HG03280 (cell line): ENCODE measurements around the gene FIS1.
"Not testable (repeated sequence)": the region's sequence is repeated elsewhere in the genome, so short reads cannot be mapped to it uniquely, and the experiment has no call there.

ENCODE experiments used
- ATAC-seq: cut with Tn5 transposase; IDR thresholded peaks from one replicate; pipeline ENCODE4 v1.9.1; 2021; ENCODE audit warnings: mild to moderate bottlenecking, moderate library complexity; ENCODE audit not compliant: unreplicated experiment

FIS1 gene

DNA sequence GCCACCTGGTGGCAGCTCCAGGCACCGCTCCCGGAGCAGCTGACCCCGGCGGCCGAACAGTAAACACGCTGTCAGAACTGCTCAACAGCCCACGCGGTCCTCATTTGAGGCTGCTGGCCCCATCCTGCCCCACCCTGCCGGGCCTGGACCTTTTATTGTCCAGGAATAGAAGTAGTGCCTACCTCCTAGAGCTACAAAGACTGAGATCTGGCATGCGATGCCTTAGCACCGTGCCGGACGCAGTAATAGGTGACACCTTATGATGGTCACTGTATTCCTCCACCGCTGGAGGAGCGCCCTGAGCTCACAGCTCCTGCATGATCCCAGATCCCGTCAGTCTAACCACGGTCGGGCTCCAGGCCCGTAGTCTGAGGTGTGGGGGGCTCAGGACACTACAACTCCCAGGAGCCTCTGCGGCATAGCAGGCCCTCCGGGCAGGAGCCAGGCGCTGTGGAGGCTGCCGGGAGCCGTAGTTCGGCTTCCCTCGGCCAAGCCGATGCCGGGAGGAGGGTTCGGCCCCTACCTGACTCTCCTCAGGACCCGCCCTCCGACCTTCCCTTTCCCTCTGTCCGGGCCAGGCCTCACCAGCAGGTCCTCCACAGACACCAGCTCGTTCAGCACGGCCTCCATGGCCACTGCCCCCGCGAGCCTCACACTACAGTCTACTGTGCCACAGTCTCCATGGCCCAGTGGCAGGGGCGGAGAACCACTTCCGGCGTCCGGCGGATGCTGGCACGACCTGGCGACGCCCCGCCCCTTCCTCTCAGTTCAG is at the start of gene FIS1:
TSS of gene FIS1 (minus strand) at position 707 of the 772 bp plus-strand sequence. CDS start at position 630, 77 bp downstream.
- ATAC-seq, result peak; percentile 88

DNA sequence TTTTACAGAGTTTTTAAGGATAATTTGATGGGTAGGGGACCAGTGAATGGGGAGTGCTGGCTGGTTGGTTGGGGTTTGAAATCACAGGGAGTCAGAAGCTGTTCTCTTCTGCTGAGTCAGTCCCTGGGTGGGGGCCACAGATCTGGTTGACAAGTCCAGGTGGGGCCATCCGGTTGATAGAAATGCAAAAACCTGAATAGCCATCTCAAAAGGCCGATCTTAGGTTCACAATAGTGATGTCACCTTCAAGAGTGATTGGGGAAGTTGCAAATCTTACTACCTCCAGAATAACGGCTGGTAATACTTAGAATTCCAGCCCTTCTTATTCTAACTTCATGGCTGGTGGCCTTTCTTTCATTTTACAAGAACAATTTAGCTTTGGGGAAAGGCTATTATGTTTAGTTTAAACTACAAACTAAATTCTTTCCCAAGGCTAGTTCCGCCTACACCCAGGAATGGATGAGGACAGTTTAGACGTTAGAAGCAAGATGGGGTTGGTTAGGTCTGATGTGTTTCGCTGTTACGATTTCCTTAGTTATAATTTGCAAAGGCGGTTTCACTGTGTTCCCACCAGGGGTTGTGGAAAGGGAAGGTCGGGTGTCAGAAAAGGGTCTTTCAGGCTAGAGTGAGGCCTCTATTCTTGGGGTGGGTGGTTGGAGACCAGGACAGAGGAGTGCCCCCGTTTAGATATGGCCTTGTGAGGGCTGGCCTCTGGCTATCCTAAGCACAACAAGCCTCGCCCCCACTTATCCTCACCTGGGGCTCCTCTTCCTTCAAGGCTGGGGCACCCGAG is 49.4 kb upstream of the FIS1 start:
- no peak for ATAC-seq

DNA sequence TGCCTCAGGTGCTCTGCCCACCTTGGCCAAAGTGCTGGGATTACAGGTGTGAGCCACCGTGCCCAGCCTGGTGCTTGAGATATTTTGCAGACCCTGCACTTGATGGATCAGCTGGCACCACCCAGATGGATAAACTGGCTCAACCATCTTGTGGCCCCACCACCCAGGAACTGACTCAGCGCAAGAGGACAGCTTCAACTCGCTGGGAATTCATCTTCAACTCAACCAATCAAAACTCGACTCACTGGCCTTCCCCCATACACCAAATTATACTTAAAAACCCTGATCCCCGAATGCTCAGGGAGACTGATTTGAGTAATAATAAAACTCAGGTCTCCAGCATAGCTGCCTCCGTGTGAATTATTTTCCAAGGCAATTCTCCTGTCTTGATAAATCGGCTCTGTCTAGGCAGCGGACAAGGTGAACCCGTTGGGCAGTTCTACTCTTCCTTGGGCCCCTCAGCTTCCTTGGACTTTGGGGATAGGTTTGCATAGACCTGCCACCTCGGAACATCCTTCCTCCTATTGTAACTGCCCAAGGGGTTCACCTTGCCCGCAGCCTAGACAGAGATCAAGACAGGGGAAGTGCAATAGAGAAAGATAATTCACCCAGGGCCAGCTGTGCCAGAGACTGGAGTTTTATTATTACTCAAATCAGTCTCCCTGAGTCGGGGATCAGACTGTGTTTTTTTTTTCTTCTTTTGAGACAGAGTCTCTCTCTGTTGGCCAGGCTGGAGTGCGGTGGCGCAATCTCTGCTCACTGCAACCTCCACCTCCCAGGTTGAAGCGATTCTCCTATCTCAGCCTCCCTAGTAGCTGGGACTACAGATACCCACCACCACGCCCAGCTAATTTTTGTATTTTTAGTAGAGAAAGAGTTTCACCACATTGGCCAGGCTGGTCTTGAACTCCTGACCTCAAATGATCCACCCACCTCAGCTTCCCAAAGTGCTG is 48.5 kb upstream of the FIS1 start:
- not testable (repeated sequence) for ATAC-seq

DNA sequence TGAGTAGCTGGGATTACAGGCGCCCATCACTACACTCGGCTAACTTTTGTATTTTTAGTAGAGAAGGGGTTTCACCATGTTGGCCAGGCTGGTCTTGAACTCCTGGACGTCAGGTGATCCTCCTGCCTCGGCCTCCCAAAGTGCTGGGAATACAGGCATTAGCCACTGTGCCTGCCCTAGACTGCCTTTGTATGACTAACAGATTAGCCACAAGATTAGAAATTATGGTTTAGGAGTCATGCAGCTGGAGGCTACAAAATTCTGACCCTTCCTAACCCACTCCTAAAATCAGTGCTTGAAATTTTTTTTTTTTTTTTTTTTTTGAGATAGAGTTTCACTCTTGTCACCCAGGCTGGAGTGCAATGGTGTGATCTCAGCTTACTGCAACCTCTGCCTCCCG is 47.7 kb upstream of the FIS1 start:
- ATAC-seq, result not testable (repeated sequence)

DNA sequence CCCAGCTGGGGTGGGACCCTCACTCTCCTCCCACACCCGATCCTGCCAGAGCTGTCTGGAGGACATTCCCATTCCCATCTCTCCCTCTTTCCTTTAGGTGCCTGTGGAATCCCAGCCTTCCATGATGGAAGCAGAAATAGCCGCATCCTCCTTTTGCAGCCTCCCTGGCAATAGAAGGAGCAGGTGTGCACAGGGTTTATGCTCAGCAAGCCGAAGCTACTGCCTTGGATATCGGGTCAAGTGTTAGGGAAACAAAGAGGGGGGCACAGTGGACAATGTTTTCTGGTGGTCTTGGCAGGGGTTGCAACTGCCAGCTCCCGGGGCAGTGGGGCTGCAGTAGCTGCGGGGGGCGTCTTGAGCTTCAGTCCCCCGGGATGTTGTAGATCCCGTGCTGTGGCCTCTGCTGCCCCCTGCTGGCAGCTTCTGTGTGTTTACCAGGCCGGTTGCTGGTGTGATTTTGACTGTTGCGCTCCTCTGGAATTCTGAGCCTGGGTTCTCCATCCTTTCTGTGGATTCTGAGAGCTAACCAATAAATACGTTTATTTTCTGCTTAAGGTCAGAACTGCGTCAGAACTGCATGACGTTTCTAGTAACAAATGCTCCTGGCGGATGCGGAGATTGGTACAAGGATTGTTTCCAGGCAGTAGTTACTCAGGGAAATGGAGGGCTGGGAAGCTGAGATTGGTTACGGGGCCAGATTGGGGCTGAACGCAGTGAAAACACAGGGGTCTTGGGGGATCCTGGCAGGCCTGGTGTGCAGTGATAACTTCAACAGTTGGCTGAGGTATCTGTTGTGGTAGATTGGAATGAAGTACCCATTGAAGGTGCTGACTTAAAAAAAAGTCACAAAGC is 45.5 kb upstream of the FIS1 start:
- ATAC-seq, result peak; percentile 48

DNA sequence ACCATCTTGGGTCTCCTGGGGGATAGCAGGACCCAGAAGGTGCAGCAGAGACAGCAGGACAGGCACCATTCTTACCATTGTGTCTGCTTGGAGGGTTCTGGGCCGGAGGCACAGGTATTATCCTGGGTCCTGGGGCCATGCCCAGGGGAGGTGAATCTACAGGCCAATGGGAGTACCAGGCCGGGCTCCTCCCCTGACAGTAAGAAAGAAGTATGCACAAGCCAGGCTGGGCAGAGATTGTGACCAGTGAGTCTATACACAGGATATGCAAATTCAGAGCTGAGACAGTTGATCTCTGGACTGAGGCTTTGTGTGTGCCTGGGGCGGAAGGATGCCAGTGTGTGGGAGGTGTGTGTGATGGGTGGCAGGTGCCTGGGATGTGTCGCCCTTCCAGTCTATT is 44.8 kb upstream of the FIS1 start:
- peak; percentile 63 for ATAC-seq

DNA sequence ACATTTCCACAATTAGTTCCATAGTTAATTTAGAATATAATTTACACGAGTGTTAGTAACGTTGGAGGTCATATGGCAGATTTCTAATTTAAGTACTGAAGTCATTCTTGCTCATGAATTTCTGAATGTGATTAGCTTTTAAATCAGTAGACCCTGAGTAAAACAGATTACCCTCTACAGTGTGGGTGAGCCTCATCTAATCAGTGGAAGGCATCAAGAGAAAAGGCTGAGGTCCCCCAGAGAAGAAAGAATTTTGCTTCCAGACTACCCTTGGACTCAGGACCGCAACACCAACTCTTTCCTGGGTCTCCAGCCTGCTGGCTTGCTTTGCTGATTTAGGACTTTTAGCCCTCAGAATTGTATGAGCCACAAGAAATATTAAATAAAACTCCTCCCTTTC is 43.6 kb upstream of the FIS1 start:
- no peak for ATAC-seq

DNA sequence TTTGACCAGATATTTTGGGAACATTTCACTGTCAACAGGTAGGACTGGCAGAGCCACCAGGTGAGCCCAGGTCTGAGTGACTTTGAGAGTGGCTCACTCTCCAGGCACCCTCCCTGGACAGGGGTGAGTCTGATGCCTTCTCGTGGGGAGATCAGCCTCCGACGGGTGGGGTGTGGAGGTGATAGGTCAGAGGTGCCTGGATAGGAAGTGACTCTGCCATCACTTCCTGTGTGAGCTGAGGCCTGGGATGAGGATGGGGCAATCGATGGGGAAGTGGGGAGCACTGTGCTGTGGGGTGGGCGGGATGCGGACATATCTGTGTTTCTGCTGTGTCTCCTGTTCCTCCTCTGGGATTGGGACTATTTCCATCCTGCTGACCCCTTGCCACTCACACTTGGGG is 42.2 kb upstream of the FIS1 start:
- no peak for ATAC-seq

DNA sequence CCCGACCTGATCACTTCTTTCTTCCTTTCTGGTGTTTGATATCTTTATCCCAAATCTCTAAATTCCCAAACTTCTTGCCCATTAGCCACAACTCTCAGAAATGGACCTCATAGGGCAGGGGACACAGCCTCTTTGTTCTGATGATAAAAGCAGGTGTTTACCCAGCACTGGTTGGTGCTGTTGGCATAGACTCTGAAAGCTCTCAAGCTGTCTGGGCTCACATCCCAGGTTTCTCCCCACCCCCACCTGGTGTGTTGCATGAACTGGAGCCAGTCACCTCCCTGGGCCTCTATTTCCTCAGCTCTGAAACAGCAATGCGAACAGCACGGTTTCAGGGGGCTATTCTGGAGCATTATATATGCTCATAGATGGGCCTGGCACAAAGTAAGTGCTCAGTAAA is 41.0 kb upstream of the FIS1 start:
- ATAC-seq, result not testable (repeated sequence)

DNA sequence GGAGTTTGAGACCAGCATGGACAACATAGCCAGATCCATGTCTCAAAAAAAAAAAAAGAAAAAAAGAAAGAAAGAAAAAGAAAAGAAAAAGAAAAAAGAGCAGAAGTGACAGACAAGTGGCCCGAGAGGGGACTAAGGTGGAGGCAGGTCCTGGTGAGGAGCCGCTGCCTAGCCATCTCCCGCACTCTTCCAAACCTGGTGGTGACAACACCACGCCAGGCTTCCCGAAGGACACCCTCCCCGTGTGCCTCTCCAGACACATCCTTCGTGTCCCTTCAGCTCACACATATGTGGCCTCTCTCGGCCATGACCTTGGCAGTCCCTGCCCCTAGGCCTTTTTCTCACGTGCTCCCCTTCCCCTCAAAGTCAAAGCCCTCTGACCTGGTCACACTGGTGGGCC is 40.3 kb upstream of the FIS1 start:
- ATAC-seq, result no peak

DNA sequence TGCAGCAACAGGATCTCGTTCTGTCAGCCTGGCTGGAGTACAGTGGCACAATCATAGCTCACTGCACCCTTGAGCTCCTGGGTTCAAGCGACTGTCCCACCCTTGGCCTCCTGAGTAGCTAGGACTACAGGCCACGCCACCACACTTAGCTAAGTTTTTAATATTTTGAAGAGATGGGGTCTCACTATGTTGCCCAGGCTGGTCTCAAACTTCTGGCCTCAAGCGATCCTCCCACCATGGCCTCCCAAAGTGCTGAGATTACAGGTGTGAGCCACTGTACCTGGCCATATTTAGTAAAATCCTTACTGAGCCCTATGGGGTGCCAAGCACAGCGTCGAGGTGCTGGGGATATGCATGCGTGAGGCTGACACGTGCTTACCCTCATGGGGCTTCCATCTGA is 36.0 kb upstream of the FIS1 start:
- ATAC-seq, result not testable (repeated sequence)

DNA sequence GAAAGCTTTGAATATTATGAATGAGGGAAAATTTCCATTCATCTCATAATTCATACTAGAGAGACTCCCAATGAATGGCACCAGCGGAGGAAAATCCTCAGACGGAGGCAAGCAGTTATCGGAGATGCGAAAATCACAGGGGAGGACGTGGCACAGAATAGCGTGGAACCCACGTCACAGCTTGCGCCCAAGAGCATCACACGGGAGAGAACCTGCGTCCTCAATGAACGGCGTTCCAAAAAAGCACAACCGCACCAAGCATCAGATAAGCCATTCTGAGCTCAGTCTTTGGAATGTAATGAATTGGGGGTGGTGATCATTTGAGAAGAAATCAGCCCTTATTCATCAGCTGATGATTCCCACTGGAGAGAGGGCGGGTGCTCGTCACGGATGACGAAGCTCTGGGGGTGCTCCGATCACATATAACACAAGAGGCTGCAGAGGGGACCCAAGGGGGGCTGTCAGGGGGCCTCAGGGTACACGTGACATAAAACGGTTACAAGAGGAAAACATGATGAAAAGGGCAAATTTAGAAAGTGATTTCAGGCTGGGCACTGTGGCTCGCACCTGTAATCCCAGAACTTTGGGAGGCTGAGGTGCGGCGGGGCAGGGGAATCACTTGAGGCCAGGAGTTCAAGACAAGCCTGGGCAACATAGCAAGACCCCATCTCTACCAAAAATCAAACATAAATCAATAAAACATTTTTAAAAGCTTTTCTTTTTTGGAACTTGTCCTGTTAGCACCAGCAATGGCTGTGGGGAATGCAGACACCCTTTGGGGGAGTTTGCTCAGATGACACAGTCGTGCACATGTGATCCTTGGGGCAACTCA is 33.8 kb upstream of the FIS1 start:
- no peak for ATAC-seq

DNA sequence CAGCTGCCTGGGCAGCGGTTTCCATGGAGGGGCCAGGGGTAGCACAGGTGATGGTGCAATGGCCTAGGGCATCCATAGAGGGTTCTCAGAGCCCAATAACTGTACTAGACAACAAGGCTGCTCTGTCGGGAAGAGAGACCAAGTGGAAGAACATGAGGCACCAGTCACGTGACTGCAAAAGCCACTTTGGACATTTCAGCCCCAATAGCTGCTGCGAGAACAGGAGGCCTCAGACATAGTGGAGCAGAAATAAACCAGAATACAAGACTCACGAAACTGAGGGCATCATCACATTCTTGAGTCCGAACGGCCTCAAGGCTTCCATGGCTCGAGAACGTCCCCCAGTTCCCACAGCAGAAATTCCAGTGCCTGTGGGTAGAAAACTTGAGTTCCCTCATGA is 32.3 kb upstream of the FIS1 start:
- no peak for ATAC-seq

DNA sequence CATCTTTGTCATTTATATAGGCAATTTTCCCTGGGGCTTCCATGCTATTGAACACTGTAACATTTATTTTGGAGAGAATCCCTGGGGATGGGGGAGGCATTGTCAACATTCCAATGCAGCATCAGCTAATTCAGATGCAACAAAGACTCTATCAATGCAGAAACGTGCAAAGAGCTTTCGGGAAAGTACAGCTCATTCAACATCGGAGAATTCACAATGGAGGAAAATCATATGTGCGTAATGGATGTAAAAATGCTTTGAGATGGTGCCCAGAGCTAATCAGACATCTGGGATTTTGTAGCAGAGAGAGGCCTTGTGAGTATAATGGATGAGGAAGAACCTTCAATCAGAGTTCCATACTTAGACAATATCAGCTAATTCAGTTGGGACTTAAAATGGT is 28.3 kb upstream of the FIS1 start:
- ATAC-seq, result no peak

DNA sequence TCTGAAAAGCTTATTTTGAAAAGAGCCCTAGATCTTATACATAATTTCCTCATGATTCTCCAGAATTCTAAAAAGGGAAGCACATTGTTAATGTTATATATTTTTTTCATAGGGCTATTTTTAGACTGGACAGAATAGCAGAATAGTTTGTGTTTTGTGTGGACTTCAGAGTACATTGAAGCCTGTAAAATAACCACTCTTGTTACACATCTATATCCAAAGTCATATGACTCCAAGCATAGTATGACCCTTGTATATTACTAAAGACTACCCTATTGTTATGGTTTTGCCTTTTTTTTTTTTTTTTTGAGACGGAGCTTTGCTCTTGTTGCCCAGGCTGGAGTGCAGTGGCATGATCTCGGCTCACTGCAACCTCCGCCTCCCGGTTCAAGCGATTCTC is 26.1 kb upstream of the FIS1 start:
- no peak for ATAC-seq

DNA sequence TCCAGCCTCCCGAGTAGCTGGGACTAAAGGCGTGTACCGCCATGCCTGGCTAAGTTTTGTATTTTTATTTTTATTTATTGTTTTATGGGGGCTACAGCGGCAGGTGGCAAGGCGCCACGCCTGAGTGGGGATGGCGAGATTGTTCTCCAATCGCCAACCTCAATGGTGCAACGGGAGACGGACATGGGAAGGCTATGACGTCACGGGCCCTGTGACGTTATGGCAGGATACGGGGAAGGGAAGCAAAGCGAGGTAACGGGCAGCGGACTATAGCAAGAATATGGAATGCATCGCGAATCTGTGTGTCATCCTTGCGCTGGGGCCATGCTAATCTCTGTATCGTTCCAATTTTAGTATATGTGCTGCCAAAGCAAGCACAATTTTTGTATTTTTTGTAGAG is 24.8 kb upstream of the FIS1 start:
- no peak for ATAC-seq

DNA sequence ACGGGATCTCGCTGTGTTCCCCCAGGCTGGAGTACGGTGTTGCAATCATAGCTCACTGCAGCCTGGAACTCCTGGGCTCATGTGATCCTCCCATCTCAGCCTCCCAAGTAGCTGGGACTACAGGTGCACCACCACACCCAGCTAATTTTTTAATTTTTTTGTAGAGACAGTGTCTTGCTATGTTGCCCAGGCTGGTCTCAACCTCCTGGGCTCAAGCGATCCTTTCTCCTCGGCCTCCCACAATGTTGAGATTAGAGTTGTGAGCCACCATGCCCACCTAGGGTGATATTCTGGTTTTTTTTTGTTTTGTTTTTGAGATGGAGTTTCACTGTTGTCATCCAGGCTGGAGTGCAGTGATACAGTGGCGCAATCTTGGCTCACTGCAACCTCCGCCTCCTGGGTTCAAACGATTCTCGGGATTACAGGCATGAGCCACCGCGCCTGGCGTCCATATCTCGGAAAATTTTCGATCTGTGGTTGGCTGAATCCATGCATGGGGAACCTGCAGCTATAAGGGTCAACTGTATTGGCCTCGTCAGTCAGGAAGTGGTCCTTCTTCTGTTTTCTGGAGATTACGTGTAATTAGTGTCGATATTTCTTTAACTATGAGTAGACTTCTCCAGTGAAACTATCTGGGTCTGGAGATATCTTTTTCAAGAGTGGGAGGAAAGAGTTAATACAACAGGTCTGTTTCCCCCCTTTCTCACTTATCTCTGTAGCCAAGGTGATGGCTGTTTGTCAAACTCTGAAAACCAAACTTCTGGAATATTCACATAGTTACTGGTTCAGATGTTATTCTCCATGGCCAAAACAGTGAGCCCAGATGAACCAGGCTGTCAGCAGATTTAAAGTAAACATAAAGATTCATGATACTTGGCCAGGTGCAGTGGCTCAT is 21.0 kb upstream of the FIS1 start:
- no peak for ATAC-seq

DNA sequence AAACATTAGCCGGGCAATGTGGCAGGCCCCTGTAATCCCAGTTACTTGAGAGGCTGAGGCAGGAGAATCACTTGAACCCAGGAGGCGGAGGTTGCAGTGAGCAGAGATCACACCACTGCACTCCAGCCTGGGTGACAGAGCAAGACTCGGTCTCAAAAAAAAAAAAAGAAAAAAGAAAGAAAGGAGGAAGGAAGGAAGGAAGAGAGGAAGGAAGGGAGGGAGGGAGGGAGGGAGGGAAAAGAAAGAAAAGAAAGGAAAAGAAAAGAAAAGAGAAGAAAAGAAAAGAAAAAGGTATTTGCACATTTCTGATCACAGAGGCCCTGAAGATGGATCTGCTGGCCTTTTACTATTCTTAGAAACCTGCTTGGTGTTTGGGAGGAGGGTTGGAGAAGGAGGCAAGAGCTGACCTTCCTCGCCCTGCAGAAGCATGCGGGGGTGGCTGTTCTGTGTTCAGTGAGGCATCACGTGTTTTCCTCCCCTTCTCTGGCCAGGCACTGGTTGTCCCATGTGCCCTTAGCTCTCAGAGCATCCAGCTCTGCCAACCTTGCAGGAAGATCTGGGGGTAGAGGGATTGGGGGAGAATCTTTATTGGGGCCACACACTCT is 19.3 kb upstream of the FIS1 start:
- not testable (repeated sequence) for ATAC-seq
